ENCODE measurements around the gene MYCBPAP. TPM values are rescaled to one million over a fixed set of nuclear protein-coding genes. Genes with fewer than 3 reads are reported as not detected.

Gene MYCBPAP, protein sequence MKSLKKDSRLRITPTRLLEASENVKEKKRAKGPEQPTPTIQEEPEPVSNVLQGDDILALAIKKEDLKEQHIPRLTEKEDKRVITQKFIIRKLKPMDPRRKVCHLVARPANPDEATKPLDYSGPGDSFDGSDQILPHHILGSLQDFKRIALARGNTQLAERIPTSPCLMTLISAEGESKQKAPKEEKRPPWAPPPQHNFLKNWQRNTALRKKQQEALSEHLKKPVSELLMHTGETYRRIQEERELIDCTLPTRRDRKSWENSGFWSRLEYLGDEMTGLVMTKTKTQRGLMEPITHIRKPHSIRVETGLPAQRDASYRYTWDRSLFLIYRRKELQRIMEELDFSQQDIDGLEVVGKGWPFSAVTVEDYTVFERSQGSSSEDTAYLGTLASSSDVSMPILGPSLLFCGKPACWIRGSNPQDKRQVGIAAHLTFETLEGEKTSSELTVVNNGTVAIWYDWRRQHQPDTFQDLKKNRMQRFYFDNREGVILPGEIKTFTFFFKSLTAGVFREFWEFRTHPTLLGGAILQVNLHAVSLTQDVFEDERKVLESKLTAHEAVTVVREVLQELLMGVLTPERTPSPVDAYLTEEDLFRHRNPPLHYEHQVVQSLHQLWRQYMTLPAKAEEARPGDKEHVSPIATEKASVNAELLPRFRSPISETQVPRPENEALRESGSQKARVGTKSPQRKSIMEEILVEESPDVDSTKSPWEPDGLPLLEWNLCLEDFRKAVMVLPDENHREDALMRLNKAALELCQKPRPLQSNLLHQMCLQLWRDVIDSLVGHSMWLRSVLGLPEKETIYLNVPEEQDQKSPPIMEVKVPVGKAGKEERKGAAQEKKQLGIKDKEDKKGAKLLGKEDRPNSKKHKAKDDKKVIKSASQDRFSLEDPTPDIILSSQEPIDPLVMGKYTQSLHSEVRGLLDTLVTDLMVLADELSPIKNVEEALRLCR
- 1 to 10 TPM; 1.6 to 3.4 (median 2.4) TPM for total RNA-seq
- long read RNA-seq, donor 1: 0 reads
- long read RNA-seq, donor 2: 0 reads

DNA sequence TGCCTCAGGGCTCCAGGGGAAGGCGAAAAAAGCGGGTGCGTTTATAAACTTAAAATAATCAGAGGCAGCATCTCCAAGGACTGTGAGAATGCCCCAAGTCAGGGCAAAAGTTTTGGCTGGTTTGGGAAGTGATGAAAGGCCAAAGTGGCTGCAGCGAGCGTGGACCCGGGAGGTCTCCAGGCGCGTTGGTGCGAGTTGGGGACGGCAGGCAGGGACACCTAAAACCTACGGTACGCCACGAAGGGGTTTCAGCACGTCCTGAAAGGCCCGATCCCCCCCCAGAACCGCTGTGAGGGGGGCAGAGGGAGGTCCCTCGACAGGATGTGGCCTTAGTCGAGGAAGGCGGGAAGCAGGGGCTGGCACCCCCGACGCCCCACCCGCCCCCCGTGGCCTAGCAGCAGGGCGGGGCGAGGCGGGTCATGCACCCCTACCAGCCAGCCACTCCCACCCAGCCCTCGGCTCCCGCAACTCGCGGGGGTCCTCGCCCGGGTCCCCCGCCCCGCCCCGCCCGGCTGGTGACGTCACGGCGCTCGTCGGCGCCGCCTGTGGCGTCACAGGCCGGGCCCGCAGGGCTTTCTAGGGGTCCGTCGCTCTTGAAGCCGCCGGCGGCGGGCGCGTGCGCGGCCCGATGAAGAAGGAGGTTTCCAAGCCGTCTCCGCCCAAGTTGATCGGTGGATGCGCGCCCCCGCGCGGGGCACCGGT is at the start of gene MYCBPAP:
Gene MYCBPAP (plus strand): TSS at position 569 of the 702 bp plus-strand sequence. CDS start 236 bp downstream, outside the sequence.
- DNase-seq (peak; percentile 88 to 92 (median 88)), ATAC-seq (peak; percentile 64)
- H3K9me3 ChIP-seq: no peaks in the 10 kb centered on the region

DNA sequence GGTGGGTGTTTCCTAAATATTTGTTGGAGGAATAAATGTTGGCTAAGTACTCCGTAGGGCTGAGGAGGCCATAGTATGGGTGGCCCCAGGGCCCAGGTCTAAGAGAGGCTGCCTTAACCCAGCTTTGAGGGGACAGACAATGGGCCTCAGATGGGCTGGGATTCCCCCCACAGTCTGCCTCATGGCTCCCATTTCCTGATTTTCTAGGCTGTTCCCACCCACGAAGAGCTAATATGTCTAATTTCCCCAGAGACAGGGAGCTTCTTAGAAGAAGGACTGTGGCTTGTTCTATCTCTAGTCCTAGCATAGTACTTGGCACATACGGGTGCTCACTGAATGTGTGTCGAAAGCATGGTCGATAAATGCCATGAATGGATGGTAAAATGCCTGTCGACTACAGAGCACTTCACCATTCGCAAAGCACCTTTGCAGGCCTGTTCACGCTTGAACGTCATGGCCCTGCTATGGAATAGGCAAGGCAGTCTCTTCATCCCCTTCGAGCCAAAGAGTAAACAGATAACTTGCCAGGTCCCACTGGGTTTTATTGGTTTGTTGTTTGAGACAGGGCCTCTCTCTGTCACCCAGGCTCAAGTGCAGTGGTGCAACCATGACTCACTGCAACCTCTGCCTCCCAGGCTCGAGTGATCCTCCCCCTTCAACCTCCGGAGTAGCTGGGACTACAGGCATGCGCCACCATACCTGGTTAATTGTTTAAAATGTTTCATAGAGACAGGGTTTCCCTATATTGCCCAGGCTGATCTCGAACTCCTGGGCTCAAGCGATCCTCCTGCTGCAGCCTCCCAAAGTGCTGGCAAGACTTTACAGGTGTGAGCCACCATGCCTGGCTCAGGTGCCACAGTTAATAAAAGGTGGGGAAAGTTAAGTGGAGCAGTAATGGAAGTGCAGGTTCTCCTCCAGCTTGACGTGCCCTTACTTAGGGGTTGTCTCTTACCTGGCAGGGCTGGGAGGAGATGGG is 49.2 kb upstream of the MYCBPAP start:
- intact Hi-C loops (cut with DNase I, micrococcal nuclease): no loop called here
- ATAC-seq (peak; percentile 79), DNase-seq (peak in 1 of 3 donors; percentile 48)
- Histone ChIP-seq H3K4me1 (ENCODE audit: low read depth) (peaks cover 26% of the 10 kb centered on the region), H3K4me3 (no peak overlapping the region), H3K36me3 (ENCODE audit: low read depth) (no peaks in the 10 kb centered on the region), H3K9me3 (no peaks in the 10 kb centered on the region)
- TF ChIP-seq, protein P1, sequence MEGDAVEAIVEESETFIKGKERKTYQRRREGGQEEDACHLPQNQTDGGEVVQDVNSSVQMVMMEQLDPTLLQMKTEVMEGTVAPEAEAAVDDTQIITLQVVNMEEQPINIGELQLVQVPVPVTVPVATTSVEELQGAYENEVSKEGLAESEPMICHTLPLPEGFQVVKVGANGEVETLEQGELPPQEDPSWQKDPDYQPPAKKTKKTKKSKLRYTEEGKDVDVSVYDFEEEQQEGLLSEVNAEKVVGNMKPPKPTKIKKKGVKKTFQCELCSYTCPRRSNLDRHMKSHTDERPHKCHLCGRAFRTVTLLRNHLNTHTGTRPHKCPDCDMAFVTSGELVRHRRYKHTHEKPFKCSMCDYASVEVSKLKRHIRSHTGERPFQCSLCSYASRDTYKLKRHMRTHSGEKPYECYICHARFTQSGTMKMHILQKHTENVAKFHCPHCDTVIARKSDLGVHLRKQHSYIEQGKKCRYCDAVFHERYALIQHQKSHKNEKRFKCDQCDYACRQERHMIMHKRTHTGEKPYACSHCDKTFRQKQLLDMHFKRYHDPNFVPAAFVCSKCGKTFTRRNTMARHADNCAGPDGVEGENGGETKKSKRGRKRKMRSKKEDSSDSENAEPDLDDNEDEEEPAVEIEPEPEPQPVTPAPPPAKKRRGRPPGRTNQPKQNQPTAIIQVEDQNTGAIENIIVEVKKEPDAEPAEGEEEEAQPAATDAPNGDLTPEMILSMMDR (IDR thresholded peaks at IDR 0.05): no peak

More for the DNA sequence above, at the start of gene MYCBPAP:
- Histone ChIP-seq H3K4me1 (ENCODE audit: low read depth) (peaks cover 3% of the 10 kb centered on the region), H3K36me3 (ENCODE audit: low read depth) (no peaks in the 10 kb centered on the region), H3K4me3 (peak within 1 kb of the TSS; percentile 26)
- TF ChIP-seq, protein P1 (IDR thresholded peaks at IDR 0.05): peak; percentile 6
- intact Hi-C loops (cut with DNase I, micrococcal nuclease): no loop called here

DNA sequence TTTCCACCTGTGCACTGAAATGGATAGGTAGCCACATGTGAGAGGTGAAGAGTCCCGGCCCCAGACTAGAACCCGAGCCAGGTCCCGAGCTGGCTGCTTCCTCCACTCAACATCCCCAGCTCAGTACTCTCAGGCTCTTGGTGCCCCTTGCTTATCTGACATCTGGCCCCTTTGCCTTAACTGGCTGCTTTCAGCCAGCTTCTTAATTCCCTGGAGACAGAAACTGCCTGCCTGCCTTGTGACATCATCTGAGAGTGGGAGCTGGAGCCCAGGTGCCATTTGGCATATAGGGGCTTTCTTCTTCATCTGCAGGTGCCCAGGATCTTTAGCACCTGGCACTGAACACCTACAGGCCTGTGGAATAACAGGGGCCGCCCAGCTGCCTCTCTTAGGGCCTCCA is 48.5 kb upstream of the MYCBPAP start:
- no peaks in the 10 kb centered on the region for H3K9me3 ChIP-seq
- TF ChIP-seq, protein P1 (IDR thresholded peaks at IDR 0.05): no peak
- peaks cover 19% of the 10 kb centered on the region for H3K4me1 ChIP-seq (ENCODE audit: low read depth)
- H3K4me3 ChIP-seq: no peak overlapping the region
- intact Hi-C loops (cut with DNase I, micrococcal nuclease): no loop called here
- DNase-seq (peak in 1 of 3 donors; percentile 29), ATAC-seq (no peak)
- no peaks in the 10 kb centered on the region for H3K36me3 ChIP-seq (ENCODE audit: low read depth)

DNA sequence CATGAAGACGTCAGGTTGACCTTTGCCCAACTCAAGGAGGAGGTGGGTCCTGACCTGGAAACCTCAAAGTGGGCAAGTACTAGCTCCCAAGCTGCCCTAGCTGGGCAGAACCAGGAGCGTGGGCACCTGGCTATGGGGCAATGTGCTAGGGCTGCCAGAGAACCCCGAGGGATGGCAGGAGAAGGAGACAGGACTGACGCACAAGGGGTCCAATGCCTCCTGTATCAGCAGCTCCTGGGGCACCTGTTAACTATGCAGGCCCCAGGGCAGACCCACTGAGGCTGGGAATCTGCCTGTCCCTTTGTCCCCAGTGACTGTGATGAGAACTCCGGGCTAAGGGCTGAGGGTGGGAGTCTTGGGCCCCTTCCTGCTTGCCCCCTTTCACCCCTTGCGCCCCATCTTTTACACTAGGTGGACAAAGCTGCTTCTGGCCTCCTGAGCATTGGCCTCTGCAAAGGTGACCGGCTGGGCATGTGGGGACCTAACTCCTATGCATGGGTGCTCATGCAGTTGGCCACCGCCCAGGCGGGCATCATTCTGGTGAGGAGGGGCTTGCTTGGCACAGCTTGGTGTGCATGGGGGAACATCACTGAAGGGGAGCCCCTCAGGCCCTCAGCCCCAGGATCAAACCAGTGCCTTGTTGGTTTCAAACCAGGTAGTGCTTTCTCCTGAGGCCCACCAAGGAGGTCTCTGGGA is 47.3 kb upstream of the MYCBPAP start:
- H3K4me3 ChIP-seq: no peak overlapping the region
- peaks cover 11% of the 10 kb centered on the region for H3K4me1 ChIP-seq (ENCODE audit: low read depth)
- H3K9me3 ChIP-seq: no peaks in the 10 kb centered on the region
- H3K36me3 ChIP-seq (ENCODE audit: low read depth): no peaks in the 10 kb centered on the region
- ATAC-seq: no peak
- intact Hi-C loops (cut with DNase I, micrococcal nuclease): no loop called here
- peak in 1 of 3 donors; percentile 48 for DNase-seq
- TF ChIP-seq, protein P1 (IDR thresholded peaks at IDR 0.05): no peak

Measured in mucosa of descending colon (tissue), 3 donors.